Duodenal mucosa (tissue), 2 donors: Measurements from ENCODE around the gene HYAL1.
A peak's percentile ranks its signal among the peaks of the same experiment; 100 is the strongest.

Source experiments
- H3K27ac ChIP-seq: one replicate; pipeline ENCODE4 v1.7.0; 2013; ENCODE audit warnings: low read depth, low read length
- H3K27me3 ChIP-seq, 2 donors: one replicate each; pipeline ENCODE4 v1.7.0; 2013; ENCODE audit warnings: low read length in 2 of 2, control low read depth in 1 of 2; ENCODE audit not compliant: insufficient read depth in 2 of 2, control insufficient read depth in 1 of 2
- H3K36me3 ChIP-seq, 2 donors: one replicate each; pipeline ENCODE4 v1.7.0; 2013; ENCODE audit warnings: low read length in 2 of 2, control low read depth in 1 of 2; ENCODE audit not compliant: insufficient read depth in 2 of 2, control insufficient read depth in 1 of 2
- H3K4me1 ChIP-seq, 2 donors: one replicate each; pipeline ENCODE4 v1.7.0; 2013; ENCODE audit warnings: low read length in 2 of 2, control low read depth in 1 of 2; ENCODE audit not compliant: insufficient read depth in 2 of 2, control insufficient read depth in 1 of 2
- H3K4me3 ChIP-seq, 2 donors: one replicate each; pipeline ENCODE4 v1.7.0; 2013; ENCODE audit warnings: low read length in 2 of 2, low read depth in 1 of 2
- H3K9ac ChIP-seq, 2 donors: one replicate each; pipeline ENCODE4 v1.7.0; 2013; ENCODE audit warnings: low read length in 2 of 2, low read depth in 1 of 2
- H3K9me3 ChIP-seq, 2 donors: one replicate each; pipeline ENCODE4 v1.7.0; 2013; ENCODE audit warnings: low read length in 2 of 2, control low read depth in 1 of 2; ENCODE audit not compliant: control insufficient read depth in 1 of 2

The HYAL1 gene

GRCh38 chr3:50325113-50325480 lies 21.7 kb upstream of the HYAL1 start:
- no peak overlapping the region for H3K4me3 ChIP-seq

GRCh38 chr3:50324351-50325112 lies 21.2 kb upstream of the HYAL1 start:
- no peaks in the 10 kb centered on the region for H3K9me3 ChIP-seq
- H3K27me3 ChIP-seq = no peaks in the 10 kb centered on the region
- no peak overlapping the region for H3K4me3 ChIP-seq
- peaks cover 3 to 18% of the 10 kb centered on the region in 2 donors for H3K36me3 ChIP-seq
- no peak overlapping the region for H3K27ac ChIP-seq
- peaks cover 40 to 64% of the 10 kb centered on the region in 2 donors for H3K4me1 ChIP-seq
- H3K9ac ChIP-seq = peak overlapping the region; percentile 26 to 38

More at GRCh38 chr3:50325113-50325480, 21.7 kb upstream of the HYAL1 start:
- Histone ChIP-seq H3K9ac (no peak overlapping the region), H3K27ac (no peak overlapping the region), H3K4me1 (peaks cover 35 to 58% of the 10 kb centered on the region in 2 donors), H3K36me3 (peaks cover 9 to 21% of the 10 kb centered on the region in 2 donors), H3K9me3 (no peaks in the 10 kb centered on the region), H3K27me3 (no peaks in the 10 kb centered on the region)

- Histone ChIP-seq H3K9me3 (no peaks in the 10 kb centered on the region), H3K9ac (no peak overlapping the region), H3K27ac (peak overlapping the region; percentile 66), H3K27me3 (no peaks in the 10 kb centered on the region), H3K36me3 (peaks cover 5 to 20% of the 10 kb centered on the region in 2 donors), H3K4me3 (no peak overlapping the region), H3K4me1 (peaks cover 49 to 71% of the 10 kb centered on the region in 2 donors)
Measured at GRCh38 chr3:50323614-50324199, 20.3 kb upstream of the HYAL1 start.

GRCh38 chr3:50323092-50323600 lies 19.8 kb upstream of the HYAL1 start:
- Histone ChIP-seq H3K9ac (peak overlapping the region; percentile 43 to 93), H3K4me1 (peaks cover 54 to 71% of the 10 kb centered on the region in 2 donors), H3K4me3 (peak overlapping the region in 1 of 2 donors; percentile 83)

GRCh38 chr3:50322386-50323091 lies 19.2 kb upstream of the HYAL1 start, which contains the start of gene HYAL2:
HYAL2 (minus strand) TSS chr3:50322745; CDS start chr3:50320489, 2,256 bp downstream.
- H3K9me3 ChIP-seq = no peaks in the 10 kb centered on the region
- peak within 1 kb of the TSS; percentile 83 to 94 for H3K4me3 ChIP-seq
- peak within 1 kb of the TSS; percentile 85 to 93 for H3K9ac ChIP-seq
- peak within 1 kb of the TSS; percentile 93 for H3K27ac ChIP-seq
- H3K27me3 ChIP-seq = no peaks in the 10 kb centered on the region
- peaks cover 11 to 29% of the 10 kb centered on the region in 2 donors for H3K36me3 ChIP-seq
- H3K4me1 ChIP-seq = peaks cover 60 to 74% of the 10 kb centered on the region in 2 donors

More at GRCh38 chr3:50323092-50323600, 19.8 kb upstream of the HYAL1 start:
- peaks cover 10 to 26% of the 10 kb centered on the region in 2 donors for H3K36me3 ChIP-seq
- no peaks in the 10 kb centered on the region for H3K9me3 ChIP-seq
- no peaks in the 10 kb centered on the region for H3K27me3 ChIP-seq
- H3K27ac ChIP-seq = peak overlapping the region; percentile 93

GRCh38 chr3:50322115-50322385 lies 18.7 kb upstream of the HYAL1 start:
- peaks cover 11 to 31% of the 10 kb centered on the region in 2 donors for H3K36me3 ChIP-seq
- peak overlapping the region; percentile 83 to 94 for H3K4me3 ChIP-seq
- H3K27ac ChIP-seq = peak overlapping the region; percentile 93
- H3K9me3 ChIP-seq = no peaks in the 10 kb centered on the region
- peak overlapping the region; percentile 43 to 93 for H3K9ac ChIP-seq
- H3K27me3 ChIP-seq = no peaks in the 10 kb centered on the region
- H3K4me1 ChIP-seq = peaks cover 60 to 74% of the 10 kb centered on the region in 2 donors

GRCh38 chr3:50321336-50322114 lies 18.2 kb upstream of the HYAL1 start:
- Histone ChIP-seq H3K9me3 (no peaks in the 10 kb centered on the region), H3K27ac (peak overlapping the region; percentile 93), H3K4me3 (peak overlapping the region; percentile 83 to 94), H3K9ac (peak overlapping the region; percentile 85 to 93), H3K4me1 (peaks cover 63 to 76% of the 10 kb centered on the region in 2 donors), H3K36me3 (peaks cover 11 to 32% of the 10 kb centered on the region in 2 donors), H3K27me3 (no peaks in the 10 kb centered on the region)

- Histone ChIP-seq H3K27me3 (no peaks in the 10 kb centered on the region), H3K27ac (peak overlapping the region; percentile 93), H3K9ac (peak overlapping the region; percentile 85 to 93), H3K4me1 (peaks cover 68 to 80% of the 10 kb centered on the region in 2 donors), H3K9me3 (no peaks in the 10 kb centered on the region), H3K36me3 (peaks cover 11 to 28% of the 10 kb centered on the region in 2 donors), H3K4me3 (peak overlapping the region; percentile 83 to 94)
Measured at GRCh38 chr3:50320853-50321335, 17.5 kb upstream of the HYAL1 start.

GRCh38 chr3:50319894-50320625 lies 16.7 kb upstream of the HYAL1 start:
- Histone ChIP-seq H3K9me3 (no peaks in the 10 kb centered on the region), H3K27ac (peak overlapping the region; percentile 93), H3K36me3 (peaks cover 8 to 22% of the 10 kb centered on the region in 2 donors), H3K4me3 (peak overlapping the region; percentile 83 to 94), H3K9ac (peak overlapping the region; percentile 85 to 93), H3K27me3 (no peaks in the 10 kb centered on the region), H3K4me1 (peaks cover 68 to 80% of the 10 kb centered on the region in 2 donors)
